Ishikawa (cell line): ENCODE measurements around the gene ALDH1A2.

ENCODE experiments used
- EGR1 ChIP-seq: IDR thresholded peaks from 2 replicates; pipeline ENCODE4 v1.6.1; 2012
- EP300 ChIP-seq: IDR thresholded peaks from 2 replicates; pipeline ENCODE4 v1.6.1; 2012; ENCODE audit warnings: borderline replicate concordance
- FOXM1 ChIP-seq: IDR thresholded peaks from 2 replicates; pipeline ENCODE4 v1.6.1; 2012; ENCODE audit warnings: low read depth, borderline replicate concordance
- NFIC ChIP-seq: IDR thresholded peaks from 2 replicates; pipeline ENCODE4 v1.6.1; 2012
- REST ChIP-seq: IDR thresholded peaks from 2 replicates; pipeline ENCODE4 v1.6.1; 2012; ENCODE audit warnings: low read depth, mild to moderate bottlenecking
- TEAD4 ChIP-seq: IDR thresholded peaks from 2 replicates; pipeline ENCODE4 v1.6.1; 2012
- YY1 ChIP-seq: IDR thresholded peaks from 2 replicates; pipeline ENCODE4 v1.6.1; 2012; ENCODE audit warnings: low read depth

- no peak for TF ChIP-seq REST
- TF ChIP-seq EGR1 = no peak
- TF ChIP-seq YY1 = no peak
- no peak for TF ChIP-seq NFIC
- no peak for TF ChIP-seq EP300
- no peak for TF ChIP-seq FOXM1
- no peak for TF ChIP-seq TEAD4
These were observed at the start of gene ALDH1A2 for GRCh38 chr15:58065445-58066041.
